HEK293 (cell line): ENCODE results near the gene PCP2.

ENCODE experiments used
- CTCF ChIA-PET: fragments of 350-600 bp; formaldehyde crosslinking; extraction: SDS; loops from one replicate; lab custom pipeline; 2021; ENCODE audit warnings: antibody characterized with exemption; lab: Yijun Ruan, JAX
- POLR2A ChIA-PET: fragments of 300-600 bp; formaldehyde crosslinking; extraction: SDS; loops from one replicate; lab custom pipeline; 2020; ENCODE audit warnings: antibody characterized with exemption, inconsistent platforms; lab: Yijun Ruan, JAX
- H3K27ac ChIP-seq: fragments of 200-500 bp; sonication (Bioruptor generic); 2 replicates; pipeline ENCODE4 v1.5.1; 2014; ENCODE audit warnings: low read depth, low read length, control low read depth, inconsistent platforms; ENCODE audit errors: extremely low read depth
- H3K36me3 ChIP-seq, 2 experiments: fragments of 200-500 bp in 1 of 2; sonication (Bioruptor generic) in 1 of 2; 1 replicate in 1 of 2; 2 replicates in 1 of 2; pipeline ENCODE4 v1.5.1; 2014 to 2017; ENCODE audit warnings: inconsistent platforms in 2 of 2, low read length in 2 of 2; ENCODE audit not compliant: control insufficient read depth in 2 of 2, insufficient read depth in 1 of 2
- H3K4me1 ChIP-seq: fragments of 200-500 bp; sonication (Bioruptor generic); 2 replicates; pipeline ENCODE4 v1.5.1; 2014; ENCODE audit warnings: mild to moderate bottlenecking, low read length, inconsistent platforms; ENCODE audit not compliant: control insufficient read depth, insufficient read depth
- H3K4me3 ChIP-seq: 2 replicates; pipeline ENCODE4 v1.5.1; 2011; ENCODE audit warnings: low read depth, mild to moderate bottlenecking, control low read depth, low read length, moderate library complexity
- H3K9me3 ChIP-seq: fragments of 200-500 bp; sonication (Bioruptor generic); 2 replicates; pipeline ENCODE4 v1.5.1; 2014; ENCODE audit warnings: low read depth, low read length, inconsistent platforms; ENCODE audit not compliant: control insufficient read depth, insufficient read depth
- BCL11A ChIP-seq: fragments of 450-650 bp; formaldehyde crosslinking; IDR thresholded peaks from 2 replicates; pipeline ENCODE4 v1.5.1; 2016; ENCODE audit warnings: low read depth, missing biosample characterization, missing genetic modification characterization
- GLIS2 ChIP-seq: fragments of 450-650 bp; formaldehyde crosslinking; IDR thresholded peaks from 2 replicates; pipeline ENCODE4 v1.5.1; 2016; ENCODE audit warnings: missing biosample characterization, missing genetic modification characterization
- ZBTB10 ChIP-seq: fragments of 450-650 bp; formaldehyde crosslinking; IDR thresholded peaks from 2 replicates; pipeline ENCODE4 v1.5.1; 2016; ENCODE audit warnings: missing biosample characterization, missing genetic modification characterization
- ZFP41 ChIP-seq: fragments of 450-650 bp; formaldehyde crosslinking; IDR thresholded peaks from 2 replicates; pipeline ENCODE4 v1.5.1; 2016; ENCODE audit warnings: missing biosample characterization, missing genetic modification characterization, borderline replicate concordance
- ZNF10 ChIP-seq: fragments of 450-650 bp; formaldehyde crosslinking; IDR thresholded peaks from 2 replicates; pipeline ENCODE4 v1.5.1; 2017; ENCODE audit warnings: missing biosample characterization, missing genetic modification characterization
- ZNF121 ChIP-seq: fragments of 450-650 bp; formaldehyde crosslinking; IDR thresholded peaks from 2 replicates; pipeline ENCODE4 v1.5.1; 2016; ENCODE audit warnings: missing biosample characterization, missing genetic modification characterization
- ZNF138 ChIP-seq: fragments of 450-650 bp; formaldehyde crosslinking; IDR thresholded peaks from 2 replicates; pipeline ENCODE4 v1.5.1; 2016; ENCODE audit warnings: missing biosample characterization, missing genetic modification characterization, borderline replicate concordance
- ZNF174 ChIP-seq: fragments of 450-650 bp; formaldehyde crosslinking; IDR thresholded peaks from 2 replicates; pipeline ENCODE4 v1.5.0; 2017; ENCODE audit warnings: missing biosample characterization, mild to moderate bottlenecking, missing genetic modification characterization
- ZNF175 ChIP-seq: fragments of 450-650 bp; formaldehyde crosslinking; IDR thresholded peaks from 2 replicates; pipeline ENCODE4 v1.5.1; 2016; ENCODE audit warnings: missing biosample characterization, missing genetic modification characterization
- ZNF266 ChIP-seq: fragments of 450-650 bp; formaldehyde crosslinking; IDR thresholded peaks from 2 replicates; pipeline ENCODE4 v1.5.1; 2016; ENCODE audit warnings: missing biosample characterization, missing genetic modification characterization, low read depth
- ZNF274 ChIP-seq, 2 experiments: fragments of 200-500 bp in 1 of 2; fragments of 450-650 bp in 1 of 2; sonication (Bioruptor generic) in 1 of 2; formaldehyde crosslinking in 1 of 2; IDR thresholded peaks; 2 replicates each; pipeline versions ENCODE4 v1.5.1 to v1.6.1; 2014 to 2016; ENCODE audit warnings: borderline replicate concordance in 1 of 2, inconsistent platforms in 1 of 2, low read length in 1 of 2, missing biosample characterization in 1 of 2, missing genetic modification characterization in 1 of 2
- ZNF391 ChIP-seq: fragments of 450-650 bp; formaldehyde crosslinking; IDR thresholded peaks from 2 replicates; pipeline ENCODE4 v1.5.1; 2016; ENCODE audit warnings: low read depth, missing biosample characterization, missing genetic modification characterization, borderline replicate concordance
- ZNF433 ChIP-seq: fragments of 450-650 bp; formaldehyde crosslinking; IDR thresholded peaks from 2 replicates; pipeline ENCODE4 v1.5.1; 2016; ENCODE audit warnings: missing biosample characterization, missing genetic modification characterization, low read depth
- ZNF473 ChIP-seq: fragments of 450-650 bp; formaldehyde crosslinking; IDR thresholded peaks from 2 replicates; pipeline ENCODE4 v1.5.1; 2017; ENCODE audit warnings: missing biosample characterization, missing genetic modification characterization
- ZNF585B ChIP-seq: fragments of 450-650 bp; formaldehyde crosslinking; IDR thresholded peaks from 2 replicates; pipeline ENCODE4 v1.5.1; 2016; ENCODE audit warnings: missing biosample characterization, missing genetic modification characterization
- ZNF600 ChIP-seq: fragments of 450-650 bp; formaldehyde crosslinking; IDR thresholded peaks from 2 replicates; pipeline ENCODE4 v1.5.1; 2016; ENCODE audit warnings: missing biosample characterization, missing genetic modification characterization
- ZNF621 ChIP-seq: fragments of 450-650 bp; formaldehyde crosslinking; IDR thresholded peaks from 2 replicates; pipeline ENCODE4 v1.5.1; 2017; ENCODE audit warnings: missing biosample characterization, missing genetic modification characterization
- ZNF654 ChIP-seq: fragments of 450-650 bp; formaldehyde crosslinking; IDR thresholded peaks from 2 replicates; pipeline ENCODE4 v1.5.1; 2016; ENCODE audit warnings: low read depth, missing biosample characterization, missing genetic modification characterization
- ZNF701 ChIP-seq: fragments of 450-650 bp; formaldehyde crosslinking; IDR thresholded peaks from 2 replicates; pipeline ENCODE4 v1.5.1; 2016; ENCODE audit warnings: missing biosample characterization, missing genetic modification characterization
- ZNF747 ChIP-seq: fragments of 450-650 bp; formaldehyde crosslinking; IDR thresholded peaks from 2 replicates; pipeline ENCODE4 v1.5.1; 2016; ENCODE audit warnings: missing biosample characterization, missing genetic modification characterization
- ZNF76 ChIP-seq: fragments of 450-650 bp; formaldehyde crosslinking; IDR thresholded peaks from 2 replicates; pipeline ENCODE4; 2016; ENCODE audit warnings: low read depth, missing biosample characterization, missing genetic modification characterization, borderline replicate concordance
- ZNF768 ChIP-seq: fragments of 450-650 bp; formaldehyde crosslinking; IDR thresholded peaks from 2 replicates; pipeline ENCODE4 v1.5.1; 2018; ENCODE audit warnings: missing biosample characterization, mild to moderate bottlenecking, missing genetic modification characterization
- ZNF785 ChIP-seq: fragments of 450-650 bp; formaldehyde crosslinking; IDR thresholded peaks from 2 replicates; pipeline ENCODE4 v1.5.1; 2016; ENCODE audit warnings: missing biosample characterization, missing genetic modification characterization
- ZXDB ChIP-seq: fragments of 450-650 bp; formaldehyde crosslinking; IDR thresholded peaks from 2 replicates; pipeline ENCODE4 v1.5.1; 2016; ENCODE audit warnings: missing biosample characterization, missing genetic modification characterization
- TF ChIP-seq, protein P1 (sequence below): fragments of 450-650 bp; formaldehyde crosslinking; IDR thresholded peaks from 2 replicates; pipeline ENCODE4 v1.5.1; 2017; ENCODE audit warnings: missing biosample characterization, missing genetic modification characterization
- TF ChIP-seq, protein P2 (sequence below): fragments of 450-650 bp; formaldehyde crosslinking; IDR thresholded peaks from 2 replicates; pipeline ENCODE4 v1.5.1; 2016; ENCODE audit warnings: missing biosample characterization, missing genetic modification characterization

The PCP2 gene

GRCh38 chr19:7665076-7665475 lies 31.6 kb upstream of the PCP2 start:
- Histone ChIP-seq H3K36me3 (no peaks in the 10 kb centered on the region), H3K9me3 (no peaks in the 10 kb centered on the region), H3K27ac (no peak overlapping the region), H3K4me1 (no peaks in the 10 kb centered on the region), H3K4me3 (no peak overlapping the region)
- ChIA-PET CTCF (interaction anchor here (0.7 to 1.9 kb wide), 3 partner anchors 12 to 169 kb away, joined by 3 to 6 read pairs (median 4); no protein-coding TSS in a partner anchor), POLR2A (no interaction called here)
- TF ChIP-seq ZFP41, result no peak
- TF ChIP-seq ZNF621 (tag by site-specific recombination), result no peak
- TF ChIP-seq GLIS2 (tag by site-specific recombination), result no peak
- no peak for TF ChIP-seq BCL11A (tag by site-specific recombination)
- TF ChIP-seq ZNF391, result no peak
- TF ChIP-seq ZXDB (tag by site-specific recombination), result no peak
- no peak for TF ChIP-seq ZNF175 (tag by site-specific recombination)
- TF ChIP-seq ZNF701, result no peak
- no peak for TF ChIP-seq ZNF585B (tag by site-specific recombination)
- no peak for TF ChIP-seq ZBTB10
- TF ChIP-seq ZNF266, result no peak
- TF ChIP-seq ZNF76 (tag by site-specific recombination), result no peak
- no peak for TF ChIP-seq ZNF654
- TF ChIP-seq ZNF785 (tag by site-specific recombination), result no peak
- no peak for TF ChIP-seq ZNF174 (tag by site-specific recombination)
- TF ChIP-seq ZNF138 (tag by site-specific recombination), result no peak
- TF ChIP-seq ZNF274 (IDR thresholded peaks at IDR 0.05; ENCODE audit: low read length), result no peak
- no peak for TF ChIP-seq ZNF274 (tag by site-specific recombination; IDR thresholded peaks at IDR 0.05; ENCODE audit: borderline replicate concordance)
- TF ChIP-seq, protein P1, sequence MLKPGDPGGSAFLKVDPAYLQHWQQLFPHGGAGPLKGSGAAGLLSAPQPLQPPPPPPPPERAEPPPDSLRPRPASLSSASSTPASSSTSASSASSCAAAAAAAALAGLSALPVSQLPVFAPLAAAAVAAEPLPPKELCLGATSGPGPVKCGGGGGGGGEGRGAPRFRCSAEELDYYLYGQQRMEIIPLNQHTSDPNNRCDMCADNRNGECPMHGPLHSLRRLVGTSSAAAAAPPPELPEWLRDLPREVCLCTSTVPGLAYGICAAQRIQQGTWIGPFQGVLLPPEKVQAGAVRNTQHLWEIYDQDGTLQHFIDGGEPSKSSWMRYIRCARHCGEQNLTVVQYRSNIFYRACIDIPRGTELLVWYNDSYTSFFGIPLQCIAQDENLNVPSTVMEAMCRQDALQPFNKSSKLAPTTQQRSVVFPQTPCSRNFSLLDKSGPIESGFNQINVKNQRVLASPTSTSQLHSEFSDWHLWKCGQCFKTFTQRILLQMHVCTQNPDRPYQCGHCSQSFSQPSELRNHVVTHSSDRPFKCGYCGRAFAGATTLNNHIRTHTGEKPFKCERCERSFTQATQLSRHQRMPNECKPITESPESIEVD, result no peak
- TF ChIP-seq ZNF768, result no peak
- TF ChIP-seq ZNF747 (tag by site-specific recombination), result no peak

DNA sequence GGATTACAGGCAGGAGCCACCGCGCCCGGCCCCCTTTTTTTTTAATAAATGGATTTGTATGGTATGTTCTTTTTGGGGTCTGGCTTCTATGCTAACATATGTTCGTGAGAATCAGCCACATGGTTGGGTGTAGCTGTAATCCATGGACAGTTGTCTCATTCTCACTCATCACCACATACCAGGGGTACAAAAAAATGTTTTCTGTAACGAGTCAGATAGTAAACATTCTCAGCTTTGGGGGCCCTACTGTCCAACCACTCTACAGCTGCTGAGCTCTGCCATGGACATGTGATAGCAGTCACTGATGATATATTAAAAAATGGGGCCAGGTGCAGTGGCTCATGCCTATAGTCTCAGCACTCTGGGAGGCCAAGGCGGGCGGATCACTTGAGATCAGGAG lies 30.2 kb upstream of the PCP2 start:
- CTCF ChIA-PET, result interaction anchor here (0.5 to 4.3 kb wide), 4 partner anchors 11 to 1501 kb away, joined by 3 to 23 read pairs (median 5); partner anchors contain the start of gene TRAPPC5

More for the DNA sequence above, 30.2 kb upstream of the PCP2 start:
- Histone ChIP-seq H3K36me3 (no peaks in the 10 kb centered on the region), H3K4me1 (no peaks in the 10 kb centered on the region), H3K27ac (no peak overlapping the region), H3K4me3 (no peak overlapping the region), H3K9me3 (no peaks in the 10 kb centered on the region)
- TF ChIP-seq ZNF433 (tag by site-specific recombination) (no peak), ZNF138 (tag by site-specific recombination) (no peak), ZNF121 (tag by site-specific recombination) (no peak), ZNF473 (no peak), ZNF654 (no peak), ZNF600 (no peak), ZNF274 (IDR thresholded peaks at IDR 0.05; ENCODE audit: low read length) (no peak), ZNF274 (tag by site-specific recombination; IDR thresholded peaks at IDR 0.05; ENCODE audit: borderline replicate concordance) (no peak), ZNF10 (no peak)
- TF ChIP-seq, protein P2, sequence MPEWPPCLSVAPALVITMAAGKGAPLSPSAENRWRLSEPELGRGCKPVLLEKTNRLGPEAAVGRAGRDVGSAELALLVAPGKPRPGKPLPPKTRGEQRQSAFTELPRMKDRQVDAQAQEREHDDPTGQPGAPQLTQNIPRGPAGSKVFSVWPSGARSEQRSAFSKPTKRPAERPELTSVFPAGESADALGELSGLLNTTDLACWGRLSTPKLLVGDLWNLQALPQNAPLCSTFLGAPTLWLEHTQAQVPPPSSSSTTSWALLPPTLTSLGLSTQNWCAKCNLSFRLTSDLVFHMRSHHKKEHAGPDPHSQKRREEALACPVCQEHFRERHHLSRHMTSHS (tag by site-specific recombination), result no peak
- POLR2A ChIA-PET, result no interaction called here
